A549 (cell line): ENCODE measurements around the gene SP4.

Experiments
- CTCF ChIP-seq: fragments of >200 bp; sonication (Bioruptor Twin); formaldehyde crosslinking; IDR thresholded peaks from 3 replicates; pipeline ENCODE4 v1.5.1; 2016
- MAX ChIP-seq: IDR thresholded peaks from 2 replicates; pipeline ENCODE4 v1.6.1; 2012
- POLR2A ChIP-seq: IDR thresholded peaks from 2 replicates; pipeline ENCODE4 v1.6.1; 2012; ENCODE audit warnings: mild to moderate bottlenecking, low read length
- POLR2AphosphoS2 ChIP-seq: conservative IDR thresholded peaks from 2 replicates; pipeline ENCODE4 v1.6.1; 2012; ENCODE audit warnings: low read length, improper control_type of control experiment, inconsistent platforms
- RCOR1 ChIP-seq: fragments of 150-350 bp; IDR thresholded peaks from 2 replicates; pipeline ENCODE4 v1.6.1; 2014; ENCODE audit warnings: antibody characterized with exemption, low read length, low read depth

DNA sequence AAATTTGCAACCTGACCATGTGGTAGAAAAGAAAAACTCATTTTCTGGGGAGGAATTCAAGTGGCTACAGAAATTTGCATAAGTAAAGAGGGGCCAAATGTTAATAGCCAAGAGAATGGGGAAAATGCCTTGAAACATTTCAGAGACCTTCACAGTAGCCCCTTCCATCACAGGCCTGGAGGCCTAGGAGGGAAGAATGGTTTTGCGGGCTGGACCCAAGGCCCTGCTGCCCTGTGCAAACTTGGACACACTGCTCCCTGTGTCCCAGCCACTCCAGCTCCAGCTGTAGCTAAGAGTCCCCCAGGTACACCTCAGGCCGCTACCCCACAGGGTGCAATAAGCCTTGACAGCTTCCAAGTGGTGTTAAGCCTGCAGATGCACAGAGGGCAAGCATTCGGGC is 98.6 kb downstream of the SP4 start:
- TF ChIP-seq POLR2A (no peak), CTCF (no peak), RCOR1 (no peak), MAX (no peak), POLR2AphosphoS2 (no peak)
